Gastrocnemius medialis (tissue), 4 donors: ENCODE results near the gene SORBS1.

Source experiments
- POLR2A ChIP-seq, 2 donors: fragments of 450-650 bp; IDR thresholded peaks; one replicate each; pipeline ENCODE4 v1.6.1; 2017; ENCODE audit warnings: antibody characterized with exemption in 2 of 2, mild to moderate bottlenecking in 2 of 2, moderate library complexity in 2 of 2
- TF ChIP-seq, protein P1 (sequence below), 5 experiments: fragments of 450-650 bp in 3 of 5; fragments of 200-600 bp in 2 of 5; sonication (generic) in 2 of 5; IDR thresholded peaks in 4 of 5; conservative IDR thresholded peaks in 1 of 5; 1 replicate in 4 of 5; 2 replicates in 1 of 5; pipeline ENCODE4 v1.5.1; 2016 to 2019; ENCODE audit warnings: antibody characterized with exemption in 5 of 5, mild to moderate bottlenecking in 3 of 5, moderate library complexity in 3 of 5

DNA sequence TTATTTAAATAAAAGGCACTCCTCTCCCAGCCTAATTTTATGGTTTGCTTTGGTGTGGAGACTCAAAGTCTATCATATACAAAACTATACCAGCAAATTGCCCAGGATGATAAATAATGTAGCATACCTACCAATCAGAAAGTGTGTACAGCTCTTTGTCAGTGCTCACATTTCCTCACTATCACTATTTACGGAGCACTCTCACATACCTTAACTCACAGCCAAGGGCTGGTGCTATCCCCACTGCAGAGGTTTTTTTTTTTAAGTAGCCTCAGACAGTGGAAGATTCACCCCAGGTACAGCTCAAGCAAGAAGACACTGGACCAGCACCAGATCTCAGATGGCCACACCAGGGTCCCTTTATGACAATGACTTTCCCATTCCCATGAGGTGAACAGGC, 272.9 kb downstream of the SORBS1 start:
- TF ChIP-seq, protein P1, sequence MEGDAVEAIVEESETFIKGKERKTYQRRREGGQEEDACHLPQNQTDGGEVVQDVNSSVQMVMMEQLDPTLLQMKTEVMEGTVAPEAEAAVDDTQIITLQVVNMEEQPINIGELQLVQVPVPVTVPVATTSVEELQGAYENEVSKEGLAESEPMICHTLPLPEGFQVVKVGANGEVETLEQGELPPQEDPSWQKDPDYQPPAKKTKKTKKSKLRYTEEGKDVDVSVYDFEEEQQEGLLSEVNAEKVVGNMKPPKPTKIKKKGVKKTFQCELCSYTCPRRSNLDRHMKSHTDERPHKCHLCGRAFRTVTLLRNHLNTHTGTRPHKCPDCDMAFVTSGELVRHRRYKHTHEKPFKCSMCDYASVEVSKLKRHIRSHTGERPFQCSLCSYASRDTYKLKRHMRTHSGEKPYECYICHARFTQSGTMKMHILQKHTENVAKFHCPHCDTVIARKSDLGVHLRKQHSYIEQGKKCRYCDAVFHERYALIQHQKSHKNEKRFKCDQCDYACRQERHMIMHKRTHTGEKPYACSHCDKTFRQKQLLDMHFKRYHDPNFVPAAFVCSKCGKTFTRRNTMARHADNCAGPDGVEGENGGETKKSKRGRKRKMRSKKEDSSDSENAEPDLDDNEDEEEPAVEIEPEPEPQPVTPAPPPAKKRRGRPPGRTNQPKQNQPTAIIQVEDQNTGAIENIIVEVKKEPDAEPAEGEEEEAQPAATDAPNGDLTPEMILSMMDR (IDR thresholded peaks at IDR 0.05 in 4 of 5, conservative IDR thresholded peaks at IDR 0.05 in 1 of 5), result no peak
- peak in 1 of 2 donors; percentile 6 for TF ChIP-seq POLR2A (IDR thresholded peaks at IDR 0.05)
